DMS114 treated with DMSO at 0.1 percent for 48 hours (cell line): Measurements from ENCODE around the gene SVIL.

ENCODE experiments used
- DNase-seq: peaks from one replicate; lab custom pipeline; 2025; ENCODE audit not compliant: unreplicated experiment; lab: John Stamatoyannopoulos, UW

The SVIL gene, protein sequence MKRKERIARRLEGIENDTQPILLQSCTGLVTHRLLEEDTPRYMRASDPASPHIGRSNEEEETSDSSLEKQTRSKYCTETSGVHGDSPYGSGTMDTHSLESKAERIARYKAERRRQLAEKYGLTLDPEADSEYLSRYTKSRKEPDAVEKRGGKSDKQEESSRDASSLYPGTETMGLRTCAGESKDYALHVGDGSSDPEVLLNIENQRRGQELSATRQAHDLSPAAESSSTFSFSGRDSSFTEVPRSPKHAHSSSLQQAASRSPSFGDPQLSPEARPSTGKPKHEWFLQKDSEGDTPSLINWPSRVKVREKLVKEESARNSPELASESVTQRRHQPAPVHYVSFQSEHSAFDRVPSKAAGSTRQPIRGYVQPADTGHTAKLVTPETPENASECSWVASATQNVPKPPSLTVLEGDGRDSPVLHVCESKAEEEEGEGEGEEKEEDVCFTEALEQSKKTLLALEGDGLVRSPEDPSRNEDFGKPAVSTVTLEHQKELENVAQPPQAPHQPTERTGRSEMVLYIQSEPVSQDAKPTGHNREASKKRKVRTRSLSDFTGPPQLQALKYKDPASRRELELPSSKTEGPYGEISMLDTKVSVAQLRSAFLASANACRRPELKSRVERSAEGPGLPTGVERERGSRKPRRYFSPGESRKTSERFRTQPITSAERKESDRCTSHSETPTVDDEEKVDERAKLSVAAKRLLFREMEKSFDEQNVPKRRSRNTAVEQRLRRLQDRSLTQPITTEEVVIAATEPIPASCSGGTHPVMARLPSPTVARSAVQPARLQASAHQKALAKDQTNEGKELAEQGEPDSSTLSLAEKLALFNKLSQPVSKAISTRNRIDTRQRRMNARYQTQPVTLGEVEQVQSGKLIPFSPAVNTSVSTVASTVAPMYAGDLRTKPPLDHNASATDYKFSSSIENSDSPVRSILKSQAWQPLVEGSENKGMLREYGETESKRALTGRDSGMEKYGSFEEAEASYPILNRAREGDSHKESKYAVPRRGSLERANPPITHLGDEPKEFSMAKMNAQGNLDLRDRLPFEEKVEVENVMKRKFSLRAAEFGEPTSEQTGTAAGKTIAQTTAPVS (N-terminal part only)

DNA sequence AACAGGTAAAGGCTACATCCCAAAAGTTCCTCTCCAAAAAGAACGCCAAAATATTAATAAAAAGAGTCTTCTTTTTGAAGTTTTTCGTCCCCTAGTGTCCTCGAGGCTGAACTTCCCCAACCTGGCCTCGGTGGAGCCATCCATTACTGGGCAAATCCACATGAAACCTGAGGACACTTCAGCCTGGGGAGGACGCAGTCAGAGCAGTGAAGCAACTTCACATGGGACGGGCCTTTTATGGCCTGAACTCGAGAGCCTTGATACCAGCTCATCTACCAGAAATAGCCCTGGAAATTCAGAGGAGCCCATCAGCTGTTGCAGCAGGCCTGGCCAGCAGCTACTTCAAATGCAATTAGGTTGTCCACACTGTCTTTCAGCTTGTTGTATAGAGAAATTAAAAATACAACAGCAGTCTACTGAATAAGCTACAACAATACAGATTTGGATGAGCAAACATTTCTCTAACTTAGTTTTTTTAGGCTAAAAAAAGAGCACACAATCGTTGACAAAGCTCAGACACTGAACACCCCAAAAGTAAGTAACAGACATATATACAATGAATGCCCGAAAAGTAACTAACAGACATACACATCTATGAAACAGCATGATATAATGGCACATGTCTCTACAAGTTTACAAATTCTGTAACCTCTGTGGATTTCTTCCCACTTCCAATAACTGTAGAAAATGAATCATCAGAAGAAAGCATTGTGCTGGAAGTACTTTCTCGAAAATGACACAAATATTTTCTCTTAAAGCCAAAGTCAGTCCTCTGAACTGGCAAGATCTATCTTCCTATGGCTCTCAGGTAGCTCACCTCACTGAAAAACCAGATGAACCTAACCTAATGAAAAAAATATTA, at the start of gene SVIL:
TSS of gene SVIL (minus strand) at position 208 of the 862 bp plus-strand sequence. CDS start 79,913 bp downstream, outside the sequence.
- no peak for DNase-seq

GRCh38 chr10:29681676-29682448, 47.1 kb upstream of the SVIL start:
- no peak for DNase-seq

DNA sequence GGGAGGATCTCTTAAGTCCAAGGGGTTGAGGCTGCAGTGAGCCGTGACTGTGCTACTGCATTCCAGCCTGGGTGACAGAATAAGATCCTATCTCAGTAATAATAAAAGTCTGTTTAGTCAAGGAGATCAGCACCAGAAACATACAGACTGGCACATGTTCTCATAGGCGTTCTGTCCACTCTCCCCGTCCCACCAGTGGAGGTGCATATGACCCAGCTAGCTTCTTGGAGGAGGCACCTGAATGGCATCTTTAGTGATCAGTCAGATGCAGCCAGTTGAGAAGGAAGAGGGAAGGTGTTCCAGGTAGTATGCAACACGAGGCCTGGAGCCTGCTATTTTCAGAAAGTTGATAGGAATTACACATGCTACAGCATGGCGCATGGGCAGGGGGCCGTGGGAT, 45.3 kb upstream of the SVIL start:
- no peak for DNase-seq

- DNase-seq = no peak
These were observed 42.0 kb upstream of the SVIL start for GRCh38 chr10:29676732-29677131.

- DNase-seq = no peak
These were observed 41.2 kb upstream of the SVIL start for GRCh38 chr10:29675984-29676383.

GRCh38 chr10:29671968-29672367, 37.2 kb upstream of the SVIL start:
- DNase-seq = no peak

DNA sequence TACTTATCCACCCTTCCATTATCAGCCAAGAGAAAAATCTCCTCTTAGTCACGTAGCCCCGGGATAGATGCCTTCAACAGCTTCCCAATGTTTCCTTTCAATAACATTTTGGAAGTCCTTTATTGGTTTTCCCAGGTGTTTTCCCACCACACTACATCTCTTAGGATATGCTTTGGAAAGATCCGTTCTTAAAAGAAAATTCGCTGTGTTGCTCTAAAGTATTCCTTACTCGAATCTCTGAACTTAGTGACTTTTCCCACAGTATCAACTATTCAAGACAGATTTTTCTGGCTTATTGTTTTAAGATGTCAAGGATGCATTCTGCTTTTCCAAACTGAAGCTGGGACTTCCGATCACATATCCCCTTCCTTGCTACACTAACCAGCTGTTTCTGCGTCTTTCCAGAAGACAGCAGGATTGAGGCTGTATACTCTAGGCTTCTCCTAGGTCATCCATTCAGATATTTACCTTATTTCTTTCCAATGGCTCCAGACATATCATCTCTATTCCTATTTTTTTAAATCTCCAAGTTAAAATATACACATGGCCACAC, 36.5 kb upstream of the SVIL start:
- DNase-seq = no peak

- DNase-seq = no peak
These were observed 36.0 kb upstream of the SVIL start for GRCh38 chr10:29670761-29671160.

DNA sequence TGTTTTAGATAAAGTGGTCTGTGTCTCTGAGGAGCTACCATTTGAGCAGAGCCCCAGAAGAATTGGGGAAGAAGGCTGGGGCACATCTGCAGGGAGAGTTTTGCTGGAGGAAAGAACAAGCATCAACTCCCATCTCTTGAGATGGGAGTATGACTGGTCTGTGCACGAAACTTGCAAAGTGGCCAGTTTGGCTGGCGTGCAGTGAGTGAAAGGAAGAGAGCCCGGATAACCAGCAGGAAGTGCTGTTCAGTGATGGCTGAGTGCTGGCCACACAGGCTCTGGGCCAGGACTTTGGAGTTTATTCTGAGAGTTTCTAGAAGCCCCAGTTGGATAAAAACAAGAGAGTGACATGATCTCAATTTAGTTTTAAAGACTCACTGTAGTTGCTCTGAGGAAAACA, 34.4 kb upstream of the SVIL start:
- no peak for DNase-seq

- no peak for DNase-seq
These were observed 33.9 kb upstream of the SVIL start for GRCh38 chr10:29668628-29669027.

- no peak for DNase-seq
These were observed 32.4 kb upstream of the SVIL start for GRCh38 chr10:29667191-29667590.

DNA sequence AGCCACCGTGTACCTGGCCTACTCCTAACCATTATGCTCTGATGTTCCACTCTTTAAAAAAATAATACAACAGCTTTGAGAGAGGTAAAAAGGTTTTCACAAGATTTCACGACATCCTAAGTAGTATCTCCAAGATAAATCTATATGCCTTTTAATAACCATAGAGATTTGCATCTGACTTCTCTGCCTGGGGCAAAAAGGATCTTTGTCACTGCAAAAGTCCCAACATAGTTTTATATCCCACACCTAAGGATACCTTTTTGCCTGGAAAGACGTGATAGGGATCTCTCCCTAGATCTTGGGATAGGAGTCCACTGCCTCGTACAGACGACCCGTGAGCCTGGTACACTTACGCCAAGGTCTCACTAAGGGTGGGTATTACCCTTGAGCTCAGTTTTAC, 31.4 kb upstream of the SVIL start:
- no peak for DNase-seq

DNA sequence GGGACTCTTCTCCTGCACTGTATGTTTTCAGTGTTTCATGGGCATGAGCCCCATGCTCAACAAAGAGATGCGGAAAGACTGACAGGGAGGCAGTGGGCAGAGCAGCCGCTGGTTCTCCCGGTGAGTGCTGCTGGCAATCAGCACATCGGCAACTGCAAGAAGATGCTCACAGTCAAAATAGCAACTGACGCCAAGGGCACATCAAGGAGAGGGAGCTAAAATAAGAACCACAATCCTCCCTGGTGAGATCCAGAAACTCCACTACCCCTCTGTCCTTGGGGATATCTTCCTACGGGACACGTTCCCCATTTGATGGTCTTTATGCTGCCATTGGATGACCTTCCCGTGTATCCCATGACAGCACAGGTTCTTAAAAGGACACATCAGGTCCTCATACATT, 28.9 kb upstream of the SVIL start:
- no peak for DNase-seq

DNA sequence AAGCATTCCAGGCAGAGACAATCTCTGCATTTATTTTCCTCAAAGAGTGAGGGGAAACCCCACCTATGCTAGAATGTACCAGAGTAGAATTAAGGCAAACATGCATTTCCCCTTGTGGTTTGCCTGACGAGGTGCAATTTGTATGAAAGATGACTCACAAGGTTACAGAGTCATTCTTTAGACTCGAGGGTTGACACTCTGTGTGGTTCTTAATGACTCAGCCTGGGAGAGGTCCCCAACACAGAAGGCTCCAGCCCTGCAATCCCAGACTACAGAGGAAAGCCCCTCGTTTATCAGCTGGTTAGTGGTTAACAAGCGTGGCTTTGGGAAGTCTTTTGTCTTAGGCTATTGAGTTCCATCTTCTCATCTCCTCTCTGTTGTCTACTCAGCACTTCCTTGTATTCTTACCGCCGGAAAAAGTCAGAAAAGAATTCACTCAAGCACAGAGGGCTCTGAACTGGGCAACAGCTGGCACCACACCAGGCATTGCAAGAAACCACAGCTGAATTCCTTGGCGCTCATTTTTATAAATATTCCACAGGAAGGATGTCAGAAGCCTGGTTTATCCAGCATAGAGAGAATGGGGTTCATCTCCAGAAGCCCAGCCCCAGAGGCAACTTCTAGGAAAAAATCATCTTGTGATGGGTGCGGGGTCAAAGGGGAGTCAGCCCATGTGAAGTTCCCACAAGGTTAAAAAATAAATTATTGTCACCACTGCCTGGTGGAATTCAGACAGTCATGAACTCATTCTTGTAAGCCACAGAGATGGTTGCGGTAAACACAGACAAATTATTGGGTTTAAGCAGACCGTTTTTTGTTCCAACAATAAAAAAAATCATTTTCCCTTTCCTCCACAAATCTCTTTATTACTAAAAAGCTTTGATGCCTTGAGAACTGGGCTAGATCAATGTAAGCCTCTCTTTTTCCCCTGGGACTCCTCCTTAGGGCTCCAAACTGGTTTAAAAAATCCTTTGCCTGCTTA, 24.5 kb upstream of the SVIL start:
- no peak for DNase-seq

DNA sequence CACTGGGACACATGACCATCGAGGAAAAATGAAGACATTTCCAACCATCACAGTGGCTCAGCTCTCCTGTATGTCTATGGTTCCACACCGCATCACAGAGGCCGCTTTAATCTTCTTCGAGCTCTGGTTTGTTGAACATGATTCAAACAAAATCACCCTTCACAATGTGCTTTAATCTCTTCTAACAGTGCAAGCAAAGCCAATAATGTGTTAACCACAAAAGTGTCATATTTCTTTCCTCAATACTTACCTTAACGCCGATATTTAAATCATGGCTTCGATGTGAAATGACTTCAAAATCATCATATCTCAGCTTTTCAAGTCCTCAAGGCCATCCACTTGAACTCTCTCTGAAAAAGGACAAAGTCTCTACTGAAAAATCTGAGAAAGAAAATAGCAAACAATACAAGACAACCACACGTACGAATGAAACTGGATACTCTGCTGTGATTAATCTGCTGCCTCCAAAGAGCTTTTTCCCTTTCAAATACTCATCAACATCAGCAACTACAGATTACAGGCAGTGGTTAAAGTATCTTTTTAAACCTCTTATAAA, 23.0 kb upstream of the SVIL start:
- no peak for DNase-seq

DNA sequence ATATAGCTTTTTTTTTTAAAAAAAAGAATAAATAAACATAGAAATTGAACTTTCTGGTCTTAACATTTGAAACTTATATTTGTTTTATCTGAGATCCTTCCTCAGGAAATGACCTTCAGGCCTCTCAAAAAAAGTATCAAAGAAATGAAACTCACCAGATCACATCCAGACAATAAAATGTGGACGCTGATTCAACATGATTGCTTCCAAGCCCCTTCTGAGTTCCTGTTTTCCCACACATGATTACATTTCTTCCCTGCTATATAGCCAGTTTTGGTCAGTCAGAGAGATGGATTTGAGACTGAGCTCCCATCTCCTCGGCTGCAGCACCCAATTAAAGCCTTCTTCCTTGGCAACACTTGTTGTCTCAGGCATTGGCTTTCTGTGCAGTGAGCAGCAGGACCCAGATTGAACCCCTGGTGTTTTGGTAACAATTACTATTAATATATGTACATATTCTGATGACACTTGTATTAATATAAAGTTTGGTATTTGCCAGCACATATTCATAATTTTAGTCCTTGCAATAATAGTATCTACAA, 21.8 kb upstream of the SVIL start:
- no peak for DNase-seq

GRCh38 chr10:29652192-29652591, 17.4 kb upstream of the SVIL start:
- DNase-seq = no peak

- no peak for DNase-seq
These were observed 17.0 kb upstream of the SVIL start for GRCh38 chr10:29651767-29652166.
